Measurements from ENCODE around the gene CDC34.
A peak's percentile ranks its signal among the peaks of the same experiment; 100 is the strongest.

CDC34 gene

DNA sequence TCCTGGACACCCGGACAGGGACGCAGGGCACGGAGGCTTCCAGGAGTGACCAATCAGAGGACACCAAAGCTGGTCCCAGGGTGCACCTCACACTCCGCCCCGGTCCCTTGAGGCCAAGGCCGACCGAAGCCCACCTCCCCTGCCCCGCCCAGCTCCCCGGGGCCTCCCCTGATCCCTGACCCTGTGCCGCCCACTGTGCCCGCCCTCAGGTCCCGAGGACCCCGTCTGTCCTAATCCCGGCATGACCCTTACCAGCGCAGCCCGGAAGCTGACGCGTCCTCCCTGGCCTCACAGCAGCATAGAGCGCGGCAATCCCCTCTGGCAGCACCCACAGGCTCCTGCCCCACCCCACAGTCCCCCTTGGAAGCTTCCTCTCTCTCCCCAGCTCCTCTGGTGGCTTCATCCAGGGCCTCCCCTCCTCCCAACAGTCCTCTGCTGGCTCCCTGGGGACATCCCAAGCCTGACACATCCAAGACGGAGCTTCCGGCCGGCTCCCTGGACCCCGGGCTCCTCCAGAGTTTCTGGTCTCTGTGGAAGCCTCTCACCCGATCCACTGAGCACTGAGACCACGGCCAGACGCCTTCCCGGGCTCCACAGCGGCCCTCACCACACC, 7.4 kb upstream of the CDC34 start:
- DNase-seq = no peak

DNA sequence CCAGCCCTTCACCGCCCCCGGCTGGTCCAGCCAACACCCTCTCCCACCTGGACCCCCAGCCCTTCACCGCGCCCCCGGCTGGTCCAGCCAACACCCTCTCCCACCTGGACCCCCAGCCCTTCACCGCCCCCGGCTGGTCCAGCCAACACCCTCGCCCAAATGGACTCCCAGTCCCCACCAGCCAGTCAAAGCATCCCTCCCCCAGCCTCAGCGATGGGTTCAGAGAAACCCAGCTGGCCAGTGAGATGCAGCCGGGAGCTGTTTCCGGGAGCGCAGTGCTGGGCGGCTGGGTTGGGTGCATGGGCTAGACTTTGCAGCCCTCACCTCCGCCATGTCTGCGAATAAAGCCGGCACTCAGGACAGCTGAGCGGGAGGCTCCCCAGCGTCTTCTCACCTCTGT, 6.5 kb upstream of the CDC34 start:
- DNase-seq = no peak

GRCh38 chr19:525857-526419, 5.6 kb upstream of the CDC34 start:
- DNase-seq = no peak

DNA sequence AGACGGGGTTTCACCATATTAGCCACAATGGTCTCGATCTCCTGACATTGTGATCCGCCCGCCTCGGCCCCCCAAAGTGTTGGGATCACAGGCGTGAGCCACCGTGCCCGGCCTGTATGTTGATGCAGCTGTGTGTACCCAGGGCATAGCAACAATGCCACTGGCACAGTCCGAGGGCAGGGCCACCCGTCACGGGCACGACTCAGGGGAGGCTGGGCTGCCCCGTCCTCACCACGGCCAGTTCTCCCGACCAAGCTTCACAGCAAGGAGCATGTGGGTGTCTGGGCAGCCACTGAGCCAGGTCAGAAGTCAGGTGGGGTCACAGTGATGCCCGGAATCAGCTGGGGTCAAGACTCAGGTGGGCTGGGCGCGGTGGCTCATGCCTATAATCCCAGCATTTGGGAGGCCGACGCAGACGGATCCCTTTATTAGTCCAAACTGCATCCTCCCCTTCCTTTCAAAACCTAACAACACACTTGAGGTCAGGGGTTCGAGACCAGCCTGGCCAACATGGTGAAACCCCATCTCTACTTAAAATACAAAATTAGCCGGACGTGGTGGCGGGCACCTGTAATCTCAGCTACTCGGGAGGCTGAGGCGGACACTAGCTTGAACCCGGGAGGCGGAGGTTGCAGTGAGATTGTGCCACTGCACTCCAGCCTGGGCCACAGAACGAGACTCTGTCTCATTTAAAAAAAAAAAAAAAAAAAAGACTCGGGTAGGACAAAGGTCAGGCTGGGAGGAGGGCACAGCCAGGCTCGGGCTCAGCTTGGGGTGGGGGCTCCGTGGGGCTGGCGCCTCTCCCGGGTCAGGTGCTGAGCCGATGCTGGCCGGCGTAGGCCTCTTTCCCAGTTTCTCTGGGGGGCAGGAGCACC, 1.2 kb upstream of the CDC34 start:
- no peak for DNase-seq

DNA sequence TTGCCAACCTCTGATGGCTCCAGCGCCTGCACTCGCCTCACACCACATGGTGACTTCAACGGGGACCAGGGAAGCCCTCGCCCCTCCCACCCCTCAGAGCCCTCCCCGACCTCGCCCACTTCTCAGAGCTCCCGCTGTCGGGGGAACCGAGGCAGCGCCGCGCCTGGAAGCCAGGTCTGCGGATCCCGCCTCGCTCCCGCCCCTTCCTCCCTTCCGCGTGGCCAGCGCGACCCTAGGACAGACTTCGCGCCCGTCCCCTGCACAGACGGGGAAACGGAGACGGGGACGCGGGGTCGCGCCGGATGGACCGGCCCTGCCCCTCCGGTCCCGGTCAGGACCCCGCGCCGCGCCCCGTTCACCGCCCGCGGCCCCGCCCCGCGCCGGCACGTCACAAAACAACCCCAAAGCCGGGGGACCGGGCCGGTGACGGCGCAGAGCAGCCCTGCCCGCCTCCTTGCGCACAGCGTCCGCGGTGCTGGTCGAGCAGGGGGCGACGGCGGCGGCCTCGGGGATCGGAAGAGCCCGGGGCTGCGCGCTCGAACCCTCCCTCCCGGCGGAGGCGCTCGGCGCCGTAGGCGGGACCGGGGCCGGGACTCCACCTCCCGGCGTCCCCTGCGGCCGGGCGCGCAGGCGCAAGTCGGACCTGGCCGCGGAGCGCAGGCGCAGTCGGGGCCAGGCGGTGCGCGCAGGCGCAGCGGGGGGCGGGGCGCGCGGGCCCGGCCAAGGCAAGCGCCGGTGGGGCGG, 379 bp upstream of the CDC34 start:
- DNase-seq = peak; percentile 86 to 89

DNA sequence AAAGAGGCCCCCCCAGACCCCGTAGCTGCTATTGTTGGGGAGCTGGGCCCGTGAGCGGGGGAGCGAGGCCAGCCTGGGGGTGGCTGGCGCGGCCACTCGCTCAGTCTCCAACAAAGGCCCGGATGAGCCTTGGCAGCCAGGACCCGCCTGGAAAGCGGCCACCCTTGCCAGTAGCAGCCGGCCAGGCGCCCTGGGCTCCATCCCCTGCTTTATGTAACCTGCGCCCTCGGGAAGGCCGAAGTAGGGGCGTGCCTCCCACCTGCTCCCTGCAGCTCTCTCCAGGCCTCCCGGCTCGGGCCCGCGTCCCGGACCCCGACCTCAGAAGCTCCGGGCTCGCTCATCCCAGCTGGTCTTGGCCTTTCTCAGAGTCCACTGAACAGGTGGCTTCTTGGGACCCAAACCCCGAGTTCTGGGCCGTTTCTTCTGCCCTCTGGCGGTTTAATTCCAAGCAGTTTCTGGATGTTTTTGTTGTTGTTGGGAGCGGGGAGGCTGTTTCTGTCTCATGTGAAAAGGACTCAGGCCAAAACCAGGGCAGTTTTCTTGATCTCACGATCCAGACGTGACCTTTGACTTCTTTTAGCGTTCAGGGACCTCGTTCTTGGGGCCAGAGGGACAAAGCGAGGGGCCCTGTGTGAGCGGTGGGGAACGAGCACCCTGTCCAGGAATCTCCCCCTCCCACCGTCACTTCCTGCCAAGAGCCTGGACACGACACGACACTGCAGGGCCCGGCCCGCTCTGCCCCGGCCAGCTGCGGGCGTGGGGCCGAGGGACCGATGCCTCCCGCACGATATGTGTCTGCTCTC, 1.2 kb downstream of the CDC34 start:
- DNase-seq = peak; percentile 51 to 66

DNA sequence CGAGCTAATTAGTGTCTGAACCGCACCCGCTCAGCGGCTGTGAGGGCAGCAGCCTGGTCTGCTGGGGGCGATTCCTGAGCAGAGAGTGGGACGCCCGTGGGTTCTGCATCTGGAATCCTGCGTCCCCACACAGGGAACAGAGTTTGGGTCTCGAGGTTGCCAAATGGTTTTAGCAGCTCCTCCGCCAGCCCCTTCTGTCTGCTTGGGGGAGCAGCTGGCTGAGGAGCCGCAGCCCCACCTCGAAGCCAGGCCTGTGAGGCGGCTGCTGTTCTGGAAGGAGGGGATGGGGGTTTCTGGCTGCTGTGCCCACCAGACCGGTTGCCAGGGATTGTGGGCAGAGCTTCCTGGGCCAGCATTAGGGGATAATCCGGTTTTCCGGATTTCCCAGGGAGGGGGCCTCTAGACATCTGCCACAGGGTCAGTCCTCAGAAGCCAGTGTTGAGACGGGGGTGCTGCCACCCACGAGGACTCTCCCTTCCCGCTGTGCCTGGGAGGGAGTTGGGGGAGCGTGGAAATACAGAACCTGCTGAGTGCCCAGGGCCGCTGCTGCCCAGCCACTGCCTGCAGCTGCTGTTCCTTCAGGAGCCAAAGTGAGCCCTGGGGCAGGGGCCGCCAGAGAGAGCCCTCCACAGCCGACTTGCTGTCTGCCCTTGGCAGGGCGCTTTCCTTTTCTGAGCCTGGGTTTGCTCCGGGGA, 2.0 kb downstream of the CDC34 start:
- DNase-seq = no peak

GRCh38 chr19:534088-534487, 2.5 kb downstream of the CDC34 start:
- no peak for DNase-seq

DNA sequence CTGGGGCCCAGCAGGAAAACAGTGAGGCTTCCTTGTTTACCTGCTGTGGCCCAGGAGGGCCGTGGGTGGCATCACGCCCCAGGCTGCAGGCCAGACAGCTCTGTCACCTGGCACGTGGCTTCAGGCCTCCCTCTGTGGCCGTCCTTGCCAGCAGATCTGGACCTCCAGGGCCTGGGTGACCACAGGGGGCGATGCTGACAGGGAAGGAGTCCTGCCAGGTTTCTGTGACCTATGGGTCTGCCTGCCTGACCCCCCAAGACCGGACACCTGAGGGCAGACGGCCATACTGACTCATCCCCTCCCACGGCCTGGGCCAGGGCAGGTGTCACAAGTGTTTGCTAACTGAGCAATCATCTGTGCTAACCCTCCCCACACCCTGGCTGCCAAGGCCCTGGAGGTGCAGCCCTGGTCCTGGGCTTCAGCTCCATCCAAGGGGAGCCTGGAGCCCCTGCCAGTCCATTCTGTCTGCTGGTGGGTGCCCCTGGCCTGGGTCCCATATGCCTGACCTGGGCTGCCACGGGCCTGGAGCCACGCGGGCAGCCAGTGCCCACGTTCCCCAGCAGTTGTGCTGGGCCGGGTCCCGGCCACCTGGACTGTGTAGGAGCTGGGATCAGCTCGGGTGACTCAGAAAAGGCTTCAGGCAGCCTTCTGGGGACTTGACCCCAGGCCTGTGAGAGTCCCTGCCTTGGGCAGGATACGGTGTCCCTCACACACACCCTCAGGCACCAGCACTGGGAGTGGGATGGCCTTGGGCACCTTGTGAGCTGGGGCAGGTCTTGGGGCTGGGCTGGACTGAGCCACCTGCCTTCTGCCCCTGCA, 3.7 kb downstream of the CDC34 start:
- DNase-seq = no peak

DNA sequence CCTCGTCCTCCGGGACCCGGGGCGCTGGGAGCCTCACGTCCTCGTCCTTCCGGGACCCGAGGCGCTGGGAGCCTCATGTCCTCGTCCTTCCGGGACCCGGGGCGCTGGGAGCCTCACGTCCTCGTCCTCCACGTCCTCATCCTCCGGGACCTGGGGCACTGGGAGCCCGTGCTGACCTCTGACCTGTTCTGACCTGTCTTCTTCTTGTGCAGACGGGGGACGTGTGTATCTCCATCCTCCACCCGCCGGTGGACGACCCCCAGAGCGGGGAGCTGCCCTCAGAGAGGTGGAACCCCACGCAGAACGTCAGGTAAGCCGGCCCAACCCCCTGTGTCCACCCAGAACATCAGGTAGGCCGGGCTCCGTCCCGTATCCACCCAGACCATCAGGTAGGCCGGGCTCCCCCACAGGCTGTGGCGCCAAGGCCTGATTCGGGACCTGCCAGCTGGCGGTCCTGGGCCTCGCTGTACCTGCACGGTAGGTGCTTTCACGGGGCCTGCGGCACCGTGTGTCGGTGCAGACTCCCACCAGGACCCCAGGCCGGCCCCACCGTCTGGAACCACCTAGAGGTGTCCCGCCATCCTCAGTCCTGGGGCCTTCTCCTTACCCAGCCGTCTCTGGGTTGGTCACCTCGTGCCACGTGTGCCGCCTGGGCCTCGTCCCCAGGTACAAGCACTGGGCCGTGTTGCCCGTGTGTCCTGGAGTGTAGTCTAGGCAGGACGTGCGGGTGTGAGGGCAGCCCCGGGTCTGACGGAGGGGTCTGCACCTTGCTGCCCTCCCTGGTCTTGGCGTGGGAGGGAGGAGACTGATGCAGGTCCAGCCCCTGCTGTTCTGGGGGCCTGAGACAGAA, 4.7 kb downstream of the CDC34 start:
- DNase-seq = no peak

DNA sequence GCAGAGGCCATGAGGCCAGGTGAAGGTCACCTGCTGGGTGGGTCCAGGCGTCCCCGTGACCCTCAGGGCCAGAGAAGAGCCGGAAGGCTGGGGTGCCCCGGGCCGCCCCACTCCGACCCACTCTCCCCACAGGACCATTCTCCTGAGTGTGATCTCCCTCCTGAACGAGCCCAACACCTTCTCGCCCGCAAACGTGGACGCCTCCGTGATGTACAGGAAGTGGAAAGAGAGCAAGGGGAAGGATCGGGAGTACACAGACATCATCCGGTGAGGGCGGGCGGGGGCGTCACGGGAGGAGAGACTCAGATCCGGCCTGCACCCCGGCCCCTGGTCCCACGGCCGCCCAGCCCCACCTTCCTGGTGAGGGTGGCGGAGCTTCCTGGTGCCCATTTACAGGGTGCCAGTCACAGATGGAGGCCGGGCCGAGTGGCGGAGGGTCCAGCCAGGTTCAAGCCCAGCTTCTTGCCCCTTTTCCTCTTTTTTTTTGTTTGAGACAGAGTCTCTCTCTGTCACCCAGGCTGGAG, 5.4 kb downstream of the CDC34 start:
- DNase-seq = no peak

DNA sequence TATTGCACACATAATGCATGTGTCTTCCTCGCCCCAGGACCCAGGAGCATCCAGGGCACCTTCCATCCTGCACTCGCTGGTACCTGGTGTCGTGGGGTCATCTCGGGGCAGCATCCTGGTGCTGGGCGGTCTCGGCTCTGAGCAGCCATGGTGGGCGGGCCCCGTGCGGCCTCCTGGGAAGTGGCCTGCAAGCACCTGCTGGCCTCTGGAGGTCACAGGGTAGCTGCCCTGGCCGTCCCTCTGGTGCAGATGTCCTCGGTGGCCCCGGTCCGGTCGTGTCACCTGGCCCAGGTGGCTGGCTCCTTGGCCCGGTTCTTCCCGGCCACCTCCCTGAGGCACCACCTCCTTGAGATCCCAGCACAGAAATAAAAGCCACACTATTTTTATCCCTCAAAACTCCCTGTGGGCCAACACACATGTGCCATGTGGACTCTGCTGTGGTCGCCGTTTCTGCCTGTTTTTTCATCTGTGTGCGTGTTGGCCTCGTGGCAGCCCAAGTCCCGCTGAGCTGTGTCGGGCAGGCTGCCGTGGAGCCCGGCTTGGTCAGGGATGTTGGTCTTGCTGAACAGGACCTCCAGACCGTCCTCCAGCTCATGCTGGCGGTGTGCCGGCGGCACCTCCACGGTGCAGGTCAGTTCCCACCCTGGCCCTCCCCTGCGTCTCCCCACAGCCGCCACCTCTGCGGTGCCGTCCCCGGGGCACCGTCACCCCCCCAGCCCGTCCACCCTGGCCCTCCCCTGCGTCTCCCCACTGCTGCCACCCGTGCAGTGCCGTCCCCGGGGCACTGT, 7.3 kb downstream of the CDC34 start:
- DNase-seq = no peak

GRCh38 chr19:539429-540030, 8.0 kb downstream of the CDC34 start:
- DNase-seq = no peak

DNA sequence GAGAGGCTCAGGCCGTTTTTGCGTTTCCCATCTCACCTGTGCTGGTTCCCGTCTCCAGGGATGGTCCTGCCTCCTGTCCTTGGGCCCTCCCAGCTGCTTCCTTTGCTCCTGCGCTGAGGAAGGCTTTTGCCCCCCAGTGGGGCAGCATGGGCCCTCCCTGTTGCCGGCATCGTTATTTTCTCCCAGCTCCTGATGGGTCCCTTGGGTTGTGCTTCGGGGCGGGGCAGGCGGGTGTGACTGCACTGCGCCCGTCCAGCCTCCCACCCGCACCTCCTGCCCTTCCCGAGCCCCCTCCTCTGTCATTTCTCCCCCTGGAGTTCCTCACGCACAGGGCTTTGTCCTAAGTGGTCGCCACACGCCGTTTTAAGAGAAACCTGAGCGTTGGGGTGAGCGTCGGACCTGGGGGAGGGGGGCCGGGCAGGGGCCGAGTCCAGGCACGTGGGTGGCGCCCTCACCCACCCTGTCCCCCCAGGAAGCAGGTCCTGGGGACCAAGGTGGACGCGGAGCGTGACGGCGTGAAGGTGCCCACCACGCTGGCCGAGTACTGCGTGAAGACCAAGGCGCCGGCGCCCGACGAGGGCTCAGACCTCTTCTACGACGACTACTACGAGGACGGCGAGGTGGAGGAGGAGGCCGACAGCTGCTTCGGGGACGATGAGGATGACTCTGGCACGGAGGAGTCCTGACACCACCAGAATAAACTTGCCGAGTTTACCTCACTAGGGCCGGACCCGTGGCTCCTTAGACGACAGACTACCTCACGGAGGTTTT, 9.5 kb downstream of the CDC34 start:
- DNase-seq = no peak

DNA sequence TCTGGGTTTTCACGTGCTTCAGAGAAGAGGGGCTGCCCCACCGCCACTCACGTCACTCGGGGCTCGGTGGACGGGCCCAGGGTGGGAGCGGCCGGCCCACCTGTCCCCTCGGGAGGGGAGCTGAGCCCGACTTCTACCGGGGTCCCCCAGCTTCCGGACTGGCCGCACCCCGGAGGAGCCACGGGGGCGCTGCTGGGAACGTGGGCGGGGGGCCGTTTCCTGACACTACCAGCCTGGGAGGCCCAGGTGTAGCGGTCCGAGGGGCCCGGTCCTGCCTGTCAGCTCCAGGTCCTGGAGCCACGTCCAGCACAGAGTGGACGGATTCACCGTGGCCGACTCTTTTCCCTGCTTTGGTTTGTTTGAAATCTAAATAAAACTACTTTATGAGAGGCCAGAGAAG, 10.1 kb downstream of the CDC34 start:
- DNase-seq = no peak

DNA sequence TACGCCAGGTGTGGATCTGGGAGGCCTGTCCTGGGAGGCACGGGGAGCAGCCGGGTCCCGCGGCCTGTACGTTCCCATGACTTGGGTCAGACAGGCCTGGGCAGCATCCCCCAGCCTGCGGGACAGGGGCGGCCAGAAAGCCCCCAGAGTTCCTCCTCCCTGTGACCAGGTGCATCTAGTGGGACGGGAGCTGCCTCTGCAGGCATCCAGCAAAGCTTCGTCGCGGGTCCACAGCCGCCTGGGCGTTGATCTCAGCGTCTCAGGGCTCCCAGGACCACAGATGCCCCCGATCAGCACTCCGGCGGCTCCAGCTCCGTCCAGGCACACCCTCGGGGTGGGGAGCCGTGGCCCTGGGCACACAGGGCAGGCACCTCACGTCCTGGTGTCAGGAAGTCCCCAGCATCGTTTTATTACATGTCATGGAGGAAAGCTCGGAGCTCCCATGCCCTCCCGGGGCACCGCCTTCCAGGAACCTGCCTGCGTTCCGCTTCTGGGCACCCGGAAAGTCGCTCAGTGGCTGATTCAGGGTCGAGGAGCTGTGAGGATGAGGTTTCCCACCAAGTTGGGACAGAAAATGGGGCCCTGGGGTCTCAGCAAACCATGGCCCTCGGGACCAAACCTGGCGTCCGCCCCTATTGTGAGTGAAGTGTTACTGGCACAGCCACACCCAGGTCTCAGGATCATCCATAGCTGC, 10.8 kb downstream of the CDC34 start:
- DNase-seq = no peak

All from CD4-positive, alpha-beta T cell treated with Interleukin-4 for 1 hour (primary cell).